Astrocyte (in vitro differentiated cells and primary cell): ENCODE data around the gene CDH23. TPM values are rescaled to one million over a fixed set of nuclear protein-coding genes. Genes with fewer than 3 reads are reported as not detected.

Experiments used
- DNase-seq: peaks from one replicate; pipeline ENCODE4 v3.0.0-alpha.2; 2010; ENCODE audit warnings: low read depth
- FAIRE-seq: peaks from 2 replicates; lab custom pipeline; 2011; peaks lifted over from hg19 to GRCh38; lab: Jason Lieb, UNC
- H2AFZ ChIP-seq: 2 replicates; pipeline ENCODE4 v1.6.0; 2012; ENCODE audit warnings: low read depth, low read length, inconsistent platforms
- H3K27ac ChIP-seq: 2 replicates; pipeline ENCODE4 v1.5.1; 2011; ENCODE audit warnings: low read depth, low read length, inconsistent platforms
- H3K27me3 ChIP-seq: 2 replicates; pipeline ENCODE4 v1.6.0; 2011; ENCODE audit warnings: low read length, inconsistent platforms; ENCODE audit not compliant: insufficient read depth
- H3K36me3 ChIP-seq: 2 replicates; pipeline ENCODE4 v1.5.1; 2011; ENCODE audit warnings: low read length, inconsistent platforms; ENCODE audit not compliant: insufficient read depth
- H3K4me1 ChIP-seq: 2 replicates; pipeline ENCODE4 v1.5.1; 2011; ENCODE audit warnings: low read length, inconsistent platforms; ENCODE audit not compliant: insufficient read depth
- H3K4me2 ChIP-seq: 2 replicates; pipeline ENCODE4 v1.6.0; 2012; ENCODE audit warnings: low read length, inconsistent platforms
- H3K4me3 ChIP-seq: 2 replicates; pipeline ENCODE4 v1.5.1; 2011; ENCODE audit warnings: low read depth, mild to moderate bottlenecking, low read length, inconsistent platforms; ENCODE audit not compliant: insufficient read depth
- H3K79me2 ChIP-seq: 2 replicates; pipeline ENCODE4 v1.6.0; 2012; ENCODE audit warnings: mild to moderate bottlenecking, low read length, inconsistent platforms; ENCODE audit not compliant: insufficient read depth
- H3K9ac ChIP-seq: 2 replicates; pipeline ENCODE4 v1.6.0; 2012; ENCODE audit warnings: mild to moderate bottlenecking, low read length, inconsistent platforms
- H3K9me3 ChIP-seq: 2 replicates; pipeline ENCODE4 v1.5.1; 2012; ENCODE audit warnings: low read depth, mild to moderate bottlenecking, low read length, inconsistent platforms; ENCODE audit not compliant: insufficient read depth
- H4K20me1 ChIP-seq: 2 replicates; pipeline ENCODE4 v1.6.0; 2012; ENCODE audit warnings: low read length, inconsistent platforms; ENCODE audit not compliant: insufficient read depth
- H3K27ac Mint-ChIP-seq: one replicate; pipeline ENCODE4 v1.8.0; 2021; ENCODE audit warnings: mild to moderate bottlenecking, mixed read lengths; ENCODE audit not compliant: unreplicated experiment
- H3K27me3 Mint-ChIP-seq: one replicate; pipeline ENCODE4 v1.8.0; 2021; ENCODE audit warnings: low read depth, mixed read lengths; ENCODE audit not compliant: unreplicated experiment
- H3K36me3 Mint-ChIP-seq: one replicate; pipeline ENCODE4 v1.8.0; 2021; ENCODE audit warnings: low read depth, mixed read lengths; ENCODE audit not compliant: unreplicated experiment
- H3K4me1 Mint-ChIP-seq: one replicate; pipeline ENCODE4 v1.8.0; 2021; ENCODE audit warnings: low read depth, mixed read lengths; ENCODE audit not compliant: unreplicated experiment
- H3K4me3 Mint-ChIP-seq: one replicate; pipeline ENCODE4 v1.8.0; 2021; ENCODE audit warnings: mild to moderate bottlenecking, moderate library complexity, mixed read lengths; ENCODE audit not compliant: unreplicated experiment
- H3K9me3 Mint-ChIP-seq: one replicate; pipeline ENCODE4 v1.8.0; 2021; ENCODE audit warnings: mild to moderate bottlenecking, mixed read lengths; ENCODE audit not compliant: unreplicated experiment
- CTCF ChIP-seq: IDR thresholded peaks from 2 replicates; pipeline ENCODE4 v1.5.1; 2011; ENCODE audit warnings: low read depth, mild to moderate bottlenecking, inconsistent platforms, low read length, moderate library complexity; ENCODE audit not compliant: insufficient read depth
- EZH2 ChIP-seq: IDR thresholded peaks from 2 replicates; pipeline ENCODE4 v1.6.1; 2012; ENCODE audit warnings: mild to moderate bottlenecking, low read length, inconsistent platforms; ENCODE audit not compliant: insufficient read depth
- total RNA-seq: library from RNA; stranded (reverse); gene quantifications from 2 replicates; pipeline ENCODE4 v1.2.1, GENCODE V29; 2021

CDH23 gene
- total RNA-seq, 1 donor from 2014 or later = not detected

- Histone ChIP-seq H2AFZ (no peak overlapping the region), H3K36me3 (peaks cover 69% of the 10 kb centered on the region), H3K27ac (no peak overlapping the region), H3K9me3 (no peaks in the 10 kb centered on the region), H3K4me2 (no peak overlapping the region), H4K20me1 (peaks cover 89% of the 10 kb centered on the region), H3K27me3 (no peaks in the 10 kb centered on the region), H3K4me1 (peaks cover 9% of the 10 kb centered on the region), H3K79me2 (no peaks in the 10 kb centered on the region), H3K9ac (no peak overlapping the region), H3K4me3 (no peak overlapping the region)
- TF ChIP-seq CTCF (no peak), EZH2 (no peak)
- no peak overlapping the region for H3K27ac Mint-ChIP-seq
- H3K27me3 Mint-ChIP-seq = no peaks in the 10 kb centered on the region
- no peaks in the 10 kb centered on the region for H3K9me3 Mint-ChIP-seq
- DNase-seq = no peak
- H3K4me1 Mint-ChIP-seq = peaks cover 17% of the 10 kb centered on the region
- no peak for FAIRE-seq
- H3K4me3 Mint-ChIP-seq = no peak overlapping the region
- H3K36me3 Mint-ChIP-seq = peaks cover 18% of the 10 kb centered on the region
Measured at GRCh38 chr10:71824333-71824732, 427.6 kb downstream of the CDH23 start.

GRCh38 chr10:71825217-71825616, 428.5 kb downstream of the CDH23 start:
- no peak overlapping the region for H3K4me3 Mint-ChIP-seq
- no peak overlapping the region for H3K4me2 ChIP-seq
- DNase-seq (no peak), FAIRE-seq (no peak)
- H3K9me3 Mint-ChIP-seq = no peaks in the 10 kb centered on the region
- H2AFZ ChIP-seq = no peak overlapping the region
- H3K4me1 Mint-ChIP-seq = peaks cover 17% of the 10 kb centered on the region
- TF ChIP-seq CTCF (no peak), EZH2 (no peak)
- H3K27ac ChIP-seq = no peak overlapping the region
- H3K79me2 ChIP-seq = peaks cover 3% of the 10 kb centered on the region
- H3K27me3 Mint-ChIP-seq = no peaks in the 10 kb centered on the region
- no peaks in the 10 kb centered on the region for H3K9me3 ChIP-seq
- H3K4me3 ChIP-seq = no peak overlapping the region
- peaks cover 68% of the 10 kb centered on the region for H3K36me3 ChIP-seq
- H3K27ac Mint-ChIP-seq = no peak overlapping the region
- peaks cover 20% of the 10 kb centered on the region for H3K36me3 Mint-ChIP-seq
- no peaks in the 10 kb centered on the region for H3K27me3 ChIP-seq
- H4K20me1 ChIP-seq = peaks cover 85% of the 10 kb centered on the region
- no peak overlapping the region for H3K9ac ChIP-seq
- H3K4me1 ChIP-seq = peaks cover 9% of the 10 kb centered on the region

- TF ChIP-seq CTCF = no peak
- no peak for TF ChIP-seq EZH2
- Histone ChIP-seq H2AFZ (no peak overlapping the region), H3K79me2 (peaks cover 16% of the 10 kb centered on the region), H3K9ac (no peak overlapping the region), H3K4me2 (no peak overlapping the region), H3K36me3 (peaks cover 67% of the 10 kb centered on the region), H3K27ac (no peak overlapping the region), H3K27me3 (no peaks in the 10 kb centered on the region), H3K4me3 (no peak overlapping the region), H3K4me1 (peaks cover 9% of the 10 kb centered on the region), H3K9me3 (no peaks in the 10 kb centered on the region), H4K20me1 (peaks cover 85% of the 10 kb centered on the region)
- Mint-ChIP-seq H3K4me1 (peaks cover 8% of the 10 kb centered on the region), H3K9me3 (no peaks in the 10 kb centered on the region), H3K27me3 (no peaks in the 10 kb centered on the region), H3K4me3 (no peak overlapping the region), H3K27ac (no peak overlapping the region), H3K36me3 (peaks cover 18% of the 10 kb centered on the region)
- FAIRE-seq (no peak), DNase-seq (no peak)
Measured at GRCh38 chr10:71827852-71828251, 431.1 kb downstream of the CDH23 start.
